Limb (tissue), 2 donors: ENCODE measurements around the gene AKAP8L.

Experiments
- DNase-seq, 2 donors: peaks; one replicate each; pipeline ENCODE4 v3.0.0-alpha.2; 2016; ENCODE audit errors: extremely low spot score in 2 of 2

Gene AKAP8L, protein sequence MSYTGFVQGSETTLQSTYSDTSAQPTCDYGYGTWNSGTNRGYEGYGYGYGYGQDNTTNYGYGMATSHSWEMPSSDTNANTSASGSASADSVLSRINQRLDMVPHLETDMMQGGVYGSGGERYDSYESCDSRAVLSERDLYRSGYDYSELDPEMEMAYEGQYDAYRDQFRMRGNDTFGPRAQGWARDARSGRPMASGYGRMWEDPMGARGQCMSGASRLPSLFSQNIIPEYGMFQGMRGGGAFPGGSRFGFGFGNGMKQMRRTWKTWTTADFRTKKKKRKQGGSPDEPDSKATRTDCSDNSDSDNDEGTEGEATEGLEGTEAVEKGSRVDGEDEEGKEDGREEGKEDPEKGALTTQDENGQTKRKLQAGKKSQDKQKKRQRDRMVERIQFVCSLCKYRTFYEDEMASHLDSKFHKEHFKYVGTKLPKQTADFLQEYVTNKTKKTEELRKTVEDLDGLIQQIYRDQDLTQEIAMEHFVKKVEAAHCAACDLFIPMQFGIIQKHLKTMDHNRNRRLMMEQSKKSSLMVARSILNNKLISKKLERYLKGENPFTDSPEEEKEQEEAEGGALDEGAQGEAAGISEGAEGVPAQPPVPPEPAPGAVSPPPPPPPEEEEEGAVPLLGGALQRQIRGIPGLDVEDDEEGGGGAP

DNA sequence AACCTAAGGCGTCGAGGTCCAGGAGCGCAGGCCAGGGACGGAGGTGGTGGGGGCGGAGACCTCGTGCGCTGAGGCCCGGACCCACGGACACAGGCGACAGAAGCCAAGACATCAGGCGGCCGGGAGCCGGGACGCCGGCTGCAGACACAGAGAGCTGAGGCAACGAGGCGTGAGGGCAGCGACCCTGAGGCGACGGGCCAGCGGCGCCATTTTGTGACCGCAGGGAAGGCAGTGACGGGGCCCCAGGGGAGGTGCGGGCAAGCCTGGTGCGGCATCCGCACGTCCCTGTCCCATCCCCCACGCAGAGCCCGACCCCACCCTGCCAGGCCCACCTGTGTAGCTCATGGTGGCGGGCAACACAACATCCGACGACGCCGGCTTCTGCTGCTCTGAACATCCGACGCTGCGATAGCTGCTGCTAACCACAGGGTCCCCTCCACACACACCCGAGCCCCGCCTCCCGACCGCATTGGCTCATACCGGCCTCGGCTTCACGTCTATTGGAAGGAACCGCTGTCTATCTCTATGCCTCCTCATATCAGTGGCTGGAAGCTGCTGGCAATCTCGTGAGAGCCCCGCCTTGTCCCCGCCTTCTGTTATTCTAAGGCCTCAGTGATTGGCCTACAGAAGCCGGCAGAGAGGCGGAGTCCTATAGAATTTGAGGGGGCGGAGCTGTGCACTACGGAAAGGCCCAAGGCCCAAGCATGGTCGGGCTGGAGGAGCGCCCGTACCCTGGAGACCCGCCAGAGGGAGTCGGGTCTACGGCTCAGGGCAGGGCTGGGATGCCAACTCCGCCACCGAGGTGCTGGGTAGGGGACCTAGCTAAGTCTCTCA lies at the start of gene AKAP8L:
Gene AKAP8L, minus strand, starts transcription at position 410 of the 834 bp plus-strand sequence. Its CDS starts 65 bp downstream, at position 345.
- DNase-seq: peak; percentile 99 to 100

DNA sequence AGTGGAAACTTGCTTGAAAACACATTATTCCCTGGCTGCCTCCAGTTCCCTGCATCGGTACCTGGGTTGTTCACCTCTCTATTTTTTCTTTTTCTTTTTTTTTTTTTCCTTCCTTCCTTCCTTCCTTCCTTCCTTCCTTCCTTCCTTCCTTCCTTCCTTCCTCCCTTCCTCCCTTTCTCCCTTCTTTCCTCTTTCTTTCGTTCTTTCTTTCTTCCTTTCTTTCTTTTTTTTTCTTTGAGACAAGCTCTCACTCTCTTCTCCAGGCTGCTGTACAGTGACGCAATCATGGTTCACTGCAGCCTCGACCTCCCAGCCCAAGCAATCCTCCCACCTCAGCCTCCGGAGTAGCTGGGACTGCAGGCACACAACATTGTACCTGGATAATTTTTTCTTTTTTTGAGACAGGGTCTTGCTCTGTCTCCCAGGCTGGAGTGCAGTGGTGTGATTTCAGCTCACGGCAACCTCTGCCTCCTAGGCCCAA lies 49.0 kb upstream of the AKAP8L start:
- DNase-seq: no peak

DNA sequence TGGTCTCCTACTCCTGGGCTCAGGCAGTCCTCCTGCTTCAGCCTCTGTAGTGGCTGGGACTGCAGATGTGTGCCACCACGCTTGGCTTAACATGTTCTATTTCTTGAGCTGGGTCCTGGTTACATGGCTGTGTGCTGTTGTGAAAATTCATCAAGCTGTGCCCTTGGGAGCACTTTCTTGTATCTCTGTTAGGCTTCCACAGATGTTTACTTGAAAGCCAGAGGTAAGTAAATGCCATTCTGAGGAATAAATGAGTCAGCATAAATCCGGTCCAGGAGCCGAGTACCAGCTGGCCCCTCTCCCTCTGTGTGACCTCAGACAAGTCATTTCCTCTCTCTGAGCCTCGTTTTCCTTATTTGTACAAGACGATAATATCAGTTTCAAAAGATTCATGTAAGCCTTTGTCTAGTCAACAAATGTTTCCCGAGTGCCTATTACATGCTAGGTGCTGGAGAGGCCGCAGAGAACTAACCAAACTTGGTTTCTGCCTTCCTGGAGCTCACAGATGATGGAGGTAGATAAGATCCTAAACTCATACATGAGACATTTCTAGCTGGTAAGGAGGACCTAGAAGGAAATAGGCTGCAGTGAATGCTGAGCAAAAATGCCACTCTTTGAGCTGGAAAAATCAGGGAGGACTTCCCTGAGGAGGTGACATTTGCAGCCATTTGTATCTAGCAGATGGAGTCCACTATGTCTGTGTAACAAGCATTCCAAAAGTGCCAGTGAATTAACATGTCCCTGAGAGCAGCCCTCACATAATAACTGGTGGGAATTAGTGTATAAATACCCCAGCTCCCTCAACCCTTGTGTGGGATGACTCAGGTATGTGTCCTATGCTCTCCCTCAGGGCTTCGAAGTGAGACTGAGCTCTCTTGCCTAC lies 48.3 kb upstream of the AKAP8L start:
- no peak for DNase-seq

DNA sequence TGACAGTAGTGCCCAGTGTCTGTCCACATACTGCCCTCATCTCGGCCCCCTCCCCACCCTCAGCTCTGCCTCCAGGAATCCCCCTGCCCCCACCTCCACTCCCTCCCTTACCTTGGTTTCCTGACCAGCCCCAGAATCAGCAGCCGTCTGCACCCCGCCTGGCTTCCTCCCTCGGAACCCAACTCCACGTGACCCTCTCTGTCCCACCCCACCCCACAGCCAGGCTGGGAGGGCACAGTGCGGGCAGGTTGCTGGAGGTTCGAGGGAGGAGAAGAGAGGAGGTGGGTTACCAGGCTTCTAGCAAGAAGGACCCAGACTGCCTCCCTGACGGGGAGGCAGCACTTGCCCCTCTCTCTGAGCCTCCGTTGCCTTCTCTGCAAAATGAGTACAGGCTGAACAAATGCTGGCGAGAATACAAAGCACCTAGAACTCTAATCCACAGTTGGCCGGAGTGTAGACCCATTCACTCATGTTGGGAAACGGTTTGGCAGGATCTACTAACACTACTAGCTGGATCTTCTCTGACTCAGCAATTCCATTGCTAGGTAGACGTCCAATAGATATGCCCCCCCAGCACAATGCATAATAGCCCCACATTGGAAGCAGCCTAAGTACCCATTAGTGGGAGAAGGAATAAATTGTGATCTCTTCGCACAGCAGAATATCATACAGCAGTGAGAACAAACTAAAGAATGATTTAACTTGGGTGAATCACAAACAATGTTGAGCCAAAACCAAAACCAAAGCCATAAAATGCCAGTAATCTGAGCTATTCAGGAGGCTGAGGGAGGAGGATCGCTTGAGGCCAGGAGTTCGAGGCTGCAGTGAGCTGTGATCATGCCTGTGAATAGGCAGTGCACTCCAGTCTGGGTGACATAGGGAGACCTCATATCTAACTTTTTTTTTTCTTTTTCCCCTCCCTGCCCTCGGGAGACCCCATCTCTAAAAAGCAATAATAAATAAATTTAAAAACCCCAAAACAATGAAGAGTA lies 45.9 kb upstream of the AKAP8L start, which contains the start of gene RASAL3:
Gene RASAL3, minus strand, starts transcription at position 151 of the 992 bp plus-strand sequence. CDS start 186 bp downstream, outside the sequence.
- no peak for DNase-seq

DNA sequence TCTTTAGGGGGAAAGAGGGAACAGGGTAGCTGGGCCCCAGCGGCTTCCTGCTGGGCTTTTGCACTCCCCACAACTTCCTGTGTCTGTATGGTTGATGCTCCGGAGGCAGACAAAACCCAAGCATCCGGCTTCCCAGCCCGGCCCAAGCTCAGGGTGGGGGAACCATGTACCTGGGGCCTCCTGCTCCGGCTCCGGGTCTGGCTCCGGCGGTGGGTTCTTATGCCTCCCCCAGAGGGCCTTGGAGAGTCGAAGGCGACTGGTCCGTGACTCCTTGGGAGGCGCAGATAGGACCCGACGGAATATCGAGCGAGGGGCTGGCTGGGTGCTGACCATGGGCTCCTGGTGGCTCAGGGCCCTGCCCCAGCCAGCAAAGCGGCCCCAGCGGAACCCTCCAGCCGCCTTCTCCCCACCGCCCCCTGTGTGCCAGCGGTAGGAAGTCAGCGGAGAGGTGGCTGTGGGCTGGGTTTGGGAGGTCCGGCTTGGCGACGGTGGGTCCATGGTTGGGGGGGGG lies 45.1 kb upstream of the AKAP8L start:
- DNase-seq: no peak

DNA sequence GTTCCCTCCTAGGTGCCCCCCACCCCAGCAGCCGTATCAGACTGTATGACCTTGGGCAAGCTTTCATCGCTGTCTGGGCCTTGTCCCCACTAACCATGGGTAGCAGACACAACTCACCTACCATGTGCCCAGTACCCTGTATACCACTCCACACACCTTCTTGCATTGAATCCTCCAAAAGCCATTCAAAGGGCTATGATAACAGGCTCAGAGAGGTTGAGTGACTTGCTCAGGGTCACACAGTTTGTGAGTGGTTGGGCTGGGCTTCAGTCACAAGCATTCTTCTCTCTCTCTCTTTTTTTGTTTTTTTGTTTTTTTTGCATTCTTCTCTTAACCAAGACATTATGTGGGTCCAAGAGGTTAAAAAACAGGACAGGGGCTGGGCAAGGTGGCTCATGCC lies 42.9 kb upstream of the AKAP8L start:
- DNase-seq: no peak

DNA sequence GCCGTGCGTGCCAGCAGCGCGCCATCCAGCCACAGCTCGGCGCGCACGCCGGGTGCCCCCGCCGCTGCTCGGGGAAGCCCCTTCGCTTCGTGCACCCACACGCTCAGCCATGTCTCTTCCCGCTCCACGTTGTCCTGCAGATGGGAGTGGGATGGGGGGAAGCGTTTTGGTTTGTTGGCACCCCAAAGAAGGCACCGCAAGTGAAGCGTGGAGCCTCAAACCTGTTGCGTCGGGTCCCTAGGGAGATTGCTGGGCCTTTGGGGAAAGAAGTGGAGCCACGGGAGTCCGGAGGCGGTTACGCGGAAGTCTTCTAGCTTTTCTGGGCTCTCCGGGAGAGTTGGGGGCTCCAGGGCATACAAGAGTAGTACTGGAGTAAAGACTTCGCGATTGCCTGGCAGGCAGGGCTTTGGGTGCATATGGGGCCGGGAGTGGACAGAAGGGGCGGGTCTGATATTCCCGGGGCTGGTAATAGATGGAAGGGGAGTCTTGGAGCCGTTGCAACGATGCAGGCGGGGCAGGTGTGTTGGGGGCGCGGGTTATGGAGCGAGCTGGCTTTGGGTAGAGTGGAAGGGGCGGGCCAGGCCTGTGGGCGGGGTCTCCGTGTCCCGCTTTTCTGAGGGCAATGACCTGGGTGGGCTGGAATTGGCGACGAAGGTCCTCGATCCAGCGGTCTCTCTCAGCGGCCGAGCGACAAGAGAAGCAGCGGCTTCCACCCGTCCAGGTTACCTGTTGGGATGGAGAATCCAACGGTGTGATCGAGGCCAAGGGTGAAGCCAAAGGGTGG lies 39.1 kb upstream of the AKAP8L start:
- no peak for DNase-seq

DNA sequence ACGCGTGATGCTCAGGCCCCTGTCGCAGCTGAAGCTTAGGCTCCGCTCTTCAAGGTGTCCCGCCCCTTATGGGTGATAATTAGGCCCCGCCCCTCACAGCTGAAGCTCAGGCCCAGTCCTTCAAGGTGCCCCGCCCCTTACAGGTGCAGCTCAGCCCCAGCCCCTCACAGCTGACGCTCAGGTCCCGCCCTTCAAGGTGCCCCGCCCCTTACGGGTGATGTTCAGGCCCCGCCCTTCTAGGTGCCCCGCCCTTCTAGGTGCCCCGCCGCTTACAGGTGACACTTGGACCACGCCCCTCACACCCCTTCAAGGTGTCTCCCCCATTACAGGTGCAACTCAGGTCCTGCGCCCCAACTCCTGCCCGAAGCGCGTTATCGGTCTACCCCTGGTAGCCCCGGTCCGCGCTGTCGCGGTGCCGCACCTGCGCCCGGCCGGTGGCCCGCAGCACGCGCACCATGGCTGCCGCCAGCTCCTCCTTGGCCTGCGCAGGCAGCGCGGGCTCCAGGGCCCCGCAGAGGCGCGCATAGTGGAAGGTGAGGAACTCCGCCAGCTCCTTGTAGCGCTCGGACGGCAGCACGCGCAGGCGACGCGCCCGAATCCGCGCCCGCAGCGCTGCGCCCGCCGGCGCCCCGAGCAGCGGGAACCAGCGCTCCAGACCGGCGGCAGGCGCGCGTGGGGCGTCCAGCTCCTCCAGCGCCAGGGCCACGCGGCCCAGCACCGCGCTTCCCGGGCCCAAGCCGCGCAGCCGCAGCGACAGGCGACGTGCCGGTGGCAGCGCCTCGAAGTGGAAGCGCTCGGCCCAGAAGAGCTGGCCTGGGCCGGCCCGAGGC lies 38.3 kb upstream of the AKAP8L start:
- no peak for DNase-seq

DNA sequence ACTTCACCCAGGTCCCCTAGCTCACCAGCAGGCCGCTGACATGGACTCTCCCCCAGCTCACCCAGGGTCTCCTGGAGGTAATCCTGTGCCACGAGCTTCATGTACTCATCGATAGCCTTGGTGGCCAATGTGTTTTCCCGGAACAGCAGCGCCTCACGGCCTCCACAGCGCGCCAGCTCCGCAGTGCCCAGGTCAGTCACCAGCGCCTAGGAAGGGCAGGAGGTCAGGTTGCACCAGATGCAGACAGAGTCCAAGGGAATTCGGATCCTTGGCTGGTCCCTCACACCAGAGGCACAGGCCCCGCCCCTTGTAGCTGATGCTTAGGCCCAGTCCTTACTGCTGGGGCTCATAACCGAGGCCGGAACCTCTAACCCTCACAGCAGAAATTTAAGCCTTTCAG lies 37.7 kb upstream of the AKAP8L start:
- DNase-seq: no peak

DNA sequence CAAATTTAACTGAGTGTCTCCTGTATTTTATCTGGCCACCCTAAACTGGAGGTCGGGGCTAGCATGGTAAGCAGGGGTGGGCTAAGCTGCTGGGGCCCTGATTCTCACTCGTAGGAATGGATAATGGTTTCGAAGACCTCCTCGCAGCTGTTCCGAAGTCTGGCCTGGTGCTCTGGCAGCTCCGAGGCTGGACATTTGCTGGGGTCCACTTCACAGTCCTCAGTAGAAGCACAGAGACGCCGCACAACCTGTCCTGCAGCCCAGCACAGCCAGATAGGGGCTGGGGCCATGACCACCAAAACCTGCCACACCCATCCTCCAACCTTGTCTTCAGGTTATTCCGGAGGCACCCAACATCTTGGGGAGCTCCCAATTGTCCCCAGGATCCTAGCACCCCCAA lies 37.2 kb upstream of the AKAP8L start:
- DNase-seq: no peak

DNA sequence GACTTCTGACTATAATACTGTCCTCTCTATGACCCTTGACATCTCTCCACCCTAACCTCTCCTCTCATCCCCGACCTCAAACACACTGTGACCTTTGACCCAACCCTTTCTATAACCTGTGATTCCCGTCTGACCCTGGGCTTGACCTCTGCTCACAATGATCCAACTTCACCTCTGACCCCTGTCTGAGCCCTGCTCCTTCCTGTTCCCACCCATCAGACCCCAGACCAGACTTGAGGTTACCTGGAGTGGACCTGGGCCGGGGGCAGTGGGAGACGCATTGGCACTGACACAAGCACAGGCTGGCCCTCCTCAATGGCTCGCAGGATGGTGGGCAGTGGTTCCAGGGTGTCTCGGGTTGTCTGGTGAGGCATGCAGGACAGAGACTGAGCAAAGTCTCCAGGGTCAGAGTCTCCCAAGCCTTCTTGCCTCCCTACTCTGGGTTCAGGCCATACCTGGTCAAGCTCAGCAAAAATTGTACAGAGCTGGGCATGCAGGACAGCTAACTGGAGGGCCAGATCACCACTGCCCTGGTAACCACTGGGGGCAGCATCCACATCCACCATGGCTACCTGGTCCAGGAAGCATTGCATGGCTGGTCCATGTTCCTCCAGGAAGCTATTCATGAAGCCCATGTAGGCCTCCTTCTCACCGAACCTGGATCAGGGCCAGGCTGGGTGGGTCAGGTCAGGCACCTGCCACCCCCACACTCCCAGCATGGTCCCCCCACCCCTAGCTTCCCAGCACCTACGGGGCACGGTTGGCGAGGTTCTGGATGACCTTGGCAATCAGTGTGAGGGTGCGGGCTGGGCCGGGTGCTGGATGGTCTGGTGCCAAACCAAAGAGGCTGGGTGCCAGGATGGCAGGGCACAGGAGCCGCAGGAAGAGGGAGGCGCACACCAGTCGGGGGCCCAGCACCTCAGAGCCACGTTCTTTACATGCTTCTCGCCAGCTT lies 35.4 kb upstream of the AKAP8L start:
- DNase-seq: no peak

DNA sequence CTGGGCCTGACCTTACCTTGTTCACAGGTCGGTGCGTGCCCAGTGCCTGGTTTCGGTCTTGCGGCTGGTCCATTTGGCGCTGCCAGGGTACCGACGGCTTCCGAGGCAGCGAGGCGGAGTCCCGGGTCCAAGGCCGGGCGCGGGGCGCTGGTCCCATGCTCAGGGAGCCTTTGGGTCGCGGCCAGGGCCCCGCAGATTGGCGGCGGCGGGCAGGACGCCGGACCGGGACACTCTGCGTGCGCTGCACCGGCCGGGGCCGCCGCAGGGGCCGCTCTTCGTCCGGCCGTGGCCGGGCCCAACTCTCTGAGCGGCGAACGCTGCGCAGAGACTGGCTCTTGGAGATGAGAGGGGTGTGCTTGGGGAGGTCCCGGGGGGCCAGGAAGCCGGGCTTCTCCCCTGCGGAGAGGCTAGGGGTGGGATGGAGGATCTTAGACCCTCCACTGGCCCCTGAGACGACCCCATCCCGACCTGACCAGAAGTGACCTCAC lies 34.3 kb upstream of the AKAP8L start:
- no peak for DNase-seq

DNA sequence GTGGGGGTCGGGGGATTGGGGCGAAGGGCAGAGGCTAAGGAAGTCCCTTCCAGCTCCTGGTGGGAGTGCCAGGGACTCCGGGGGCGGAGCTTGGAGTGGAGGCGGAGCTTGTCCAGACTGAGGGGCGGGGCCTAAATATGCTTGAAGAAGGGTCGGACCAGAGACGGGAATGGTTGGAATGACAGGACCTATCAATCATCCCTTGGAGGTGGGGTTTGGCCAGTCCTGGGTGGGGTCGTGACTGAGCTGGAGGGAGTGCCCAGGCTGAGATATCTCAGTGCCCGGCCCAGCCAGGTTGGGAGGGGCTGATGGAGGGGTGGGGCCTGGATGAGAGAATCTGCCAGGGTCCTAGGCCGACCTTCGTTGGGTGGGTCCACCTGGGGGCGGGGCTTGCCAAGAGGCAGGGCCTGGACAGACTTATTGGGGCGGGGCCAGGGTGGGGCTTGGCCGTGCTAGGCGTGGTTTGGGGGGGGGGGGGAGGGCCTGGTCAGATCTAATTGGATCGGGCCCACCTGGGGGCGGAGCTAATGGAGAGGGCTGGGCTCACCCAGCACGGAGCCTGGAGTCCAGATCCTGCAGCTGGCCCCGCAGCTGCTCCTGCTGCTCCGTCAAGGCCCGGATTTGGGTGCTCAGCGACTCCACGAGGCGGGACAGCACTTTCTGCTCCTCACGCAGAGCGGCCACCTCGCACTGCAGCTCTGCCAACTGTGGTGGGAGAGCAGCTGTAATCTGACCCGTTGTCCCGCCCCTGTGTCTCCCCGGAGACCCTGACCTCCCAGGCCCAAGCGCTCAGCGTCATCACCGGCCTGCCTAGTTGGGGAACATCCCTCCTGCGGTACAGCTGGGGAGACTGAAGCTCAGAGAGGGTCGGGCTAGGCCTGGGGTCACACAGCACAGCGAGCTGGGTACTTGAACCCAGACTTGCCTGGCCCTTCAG lies 33.6 kb upstream of the AKAP8L start:
- peak; percentile 48 to 81 for DNase-seq

DNA sequence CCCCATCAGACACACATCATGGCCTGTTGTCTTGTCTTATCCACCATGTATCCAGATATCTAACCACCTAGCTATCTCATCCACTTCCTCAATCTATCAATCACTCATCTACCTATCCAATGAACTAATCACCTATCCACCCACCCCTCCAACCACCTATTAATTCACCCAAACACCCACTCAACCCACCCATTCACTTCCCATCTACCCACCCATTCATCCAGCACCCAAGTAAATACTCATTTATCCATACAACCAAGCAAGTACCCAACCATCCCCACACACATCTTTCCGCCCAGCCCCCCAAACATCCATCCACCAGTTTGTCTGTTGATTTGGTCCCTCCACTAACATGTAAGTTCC lies 31.7 kb upstream of the AKAP8L start:
- DNase-seq: no peak
